NCI-H345 (cell line): ENCODE results near the gene UBXN2A.
"Not testable (repeated sequence)": the region's sequence is repeated elsewhere in the genome, so short reads cannot be mapped to it uniquely, and the experiment has no call there.

Experiments used
- DNase-seq: peaks from one replicate; lab custom pipeline; 2025; lab: John Stamatoyannopoulos, UW

Gene UBXN2A

DNA sequence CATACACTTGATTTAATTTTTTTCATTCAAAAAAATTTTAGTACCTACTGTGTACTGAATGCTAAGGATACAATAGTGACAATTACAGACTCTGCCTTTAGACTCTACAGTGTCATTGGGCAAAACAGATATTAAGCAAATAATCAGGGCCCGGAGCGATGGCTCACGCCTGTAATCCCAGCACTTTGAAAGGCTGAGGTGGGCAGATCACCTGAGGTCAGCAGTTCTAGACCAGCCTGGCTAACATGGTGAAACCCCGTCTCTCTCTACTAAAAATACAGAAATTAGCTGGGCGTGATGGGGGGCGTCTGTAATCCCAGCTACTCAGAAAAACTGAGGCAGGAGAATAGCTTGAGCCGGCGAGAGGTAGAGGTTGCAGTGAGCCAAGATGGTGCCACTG is 1.4 kb downstream of the UBXN2A start:
- DNase-seq, result no peak

DNA sequence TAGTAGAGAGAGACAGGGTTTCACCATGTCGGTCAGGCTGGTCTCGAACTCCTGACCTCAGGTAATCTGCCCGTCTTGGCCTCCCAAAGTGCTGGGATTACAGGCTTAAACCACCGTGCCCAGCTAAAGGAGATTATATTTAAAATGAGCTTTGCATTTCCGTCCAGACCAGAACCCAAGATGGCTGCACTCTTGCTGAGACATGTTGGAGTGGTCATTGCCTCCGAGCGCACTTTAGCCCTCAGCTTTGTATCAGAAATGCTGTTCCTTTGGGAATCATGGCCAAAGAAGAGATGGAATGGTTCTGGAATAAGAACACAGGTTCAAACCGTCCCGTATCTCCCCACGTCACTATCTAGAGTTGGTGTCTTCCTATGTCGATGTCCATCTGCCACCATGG is 3.4 kb downstream of the UBXN2A start:
- DNase-seq, result no peak

DNA sequence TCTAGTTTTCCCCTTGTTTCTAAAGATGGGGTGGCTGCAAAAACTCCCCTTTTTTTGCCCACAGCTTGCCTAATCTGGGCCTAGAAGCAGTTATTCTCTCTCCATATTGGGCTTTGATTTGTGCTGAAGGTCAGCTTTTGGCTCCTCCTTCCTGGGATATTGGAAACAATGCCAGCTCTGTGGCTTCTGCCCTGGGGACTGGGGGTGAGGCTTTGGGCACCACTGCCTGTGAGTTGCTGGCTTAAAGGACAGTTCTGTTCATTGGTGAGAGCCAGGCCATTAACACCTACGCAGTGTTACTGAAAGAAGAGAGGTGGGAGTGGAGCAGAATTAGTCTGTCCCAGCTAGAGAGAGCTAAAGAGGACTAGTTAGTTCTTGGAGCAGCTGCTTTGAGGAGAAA is 4.3 kb downstream of the UBXN2A start:
- DNase-seq, result no peak

DNA sequence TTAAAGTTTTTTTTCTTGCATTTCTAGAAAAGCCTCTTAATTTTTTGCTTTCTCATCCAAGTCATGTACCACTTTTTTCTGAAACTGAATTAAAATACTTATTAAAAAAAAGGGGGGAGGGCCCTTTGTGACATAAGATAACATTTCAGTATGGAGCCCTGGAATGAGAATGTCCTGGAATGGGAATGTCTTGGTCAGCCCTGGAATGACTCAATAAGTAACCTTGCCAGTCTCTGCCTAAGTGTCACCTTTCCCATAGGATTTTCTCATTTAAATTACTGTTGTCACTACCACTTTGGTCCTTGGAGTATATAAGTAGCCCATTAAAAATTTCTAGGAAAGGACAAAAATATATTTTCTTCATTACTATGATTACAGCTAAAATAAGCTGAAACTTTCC is 4.7 kb downstream of the UBXN2A start:
- DNase-seq, result no peak

DNA sequence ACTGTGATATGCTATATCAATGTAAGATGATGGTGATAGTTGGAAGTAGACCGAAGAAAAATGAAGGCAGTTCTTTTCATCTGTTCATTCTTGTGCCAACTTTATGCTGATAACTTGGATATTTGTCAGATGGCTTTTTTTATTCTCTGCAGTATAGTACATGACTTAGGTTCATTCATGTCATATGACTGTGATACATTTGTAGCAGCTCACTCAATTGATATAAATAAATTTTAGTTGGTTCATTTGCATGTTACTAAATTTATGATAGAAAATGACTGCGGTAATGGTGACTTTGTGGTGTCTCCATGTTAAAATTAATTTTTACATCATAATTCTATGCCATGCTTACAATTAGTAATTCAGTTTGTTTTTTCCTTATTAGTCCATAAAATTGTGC is 7.1 kb downstream of the UBXN2A start:
- no peak for DNase-seq

DNA sequence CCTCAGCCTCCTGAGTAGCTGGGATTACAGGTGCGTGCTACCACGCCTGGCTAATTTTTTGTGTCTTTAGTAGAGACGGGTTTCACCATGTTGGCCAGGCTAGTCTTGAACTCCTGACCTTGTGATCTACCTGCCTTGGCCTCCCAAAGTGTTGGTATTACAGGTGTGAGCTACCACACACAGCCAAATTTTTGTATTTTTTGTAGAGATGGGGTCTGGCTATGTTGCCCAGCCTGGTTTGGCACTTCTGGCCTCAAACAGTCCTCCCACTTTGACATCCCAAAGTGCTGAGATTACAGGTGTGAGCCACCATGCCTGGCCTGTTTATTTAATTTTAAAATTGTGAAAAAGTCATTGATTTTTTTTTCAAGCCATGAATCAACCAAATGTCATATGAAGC is 12.3 kb downstream of the UBXN2A start:
- DNase-seq, result not testable (repeated sequence)

DNA sequence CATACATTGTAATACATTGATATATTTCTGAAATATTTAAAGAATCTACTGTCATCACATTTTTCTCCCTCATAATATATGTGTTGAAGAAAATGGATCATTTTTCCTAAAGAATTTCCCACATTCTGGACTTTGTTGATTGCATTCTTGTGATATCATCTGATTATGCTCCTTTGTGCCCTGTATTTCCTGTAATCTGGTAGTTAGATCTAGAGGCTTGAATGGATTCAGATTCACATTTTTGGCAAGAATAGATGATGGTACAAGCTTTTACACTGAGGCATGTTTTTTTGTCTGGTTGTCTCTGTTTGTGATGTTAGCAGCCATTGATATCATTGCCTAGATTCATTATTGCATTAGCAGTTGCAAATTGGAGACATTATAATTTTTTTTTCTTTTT is 13.4 kb downstream of the UBXN2A start:
- DNase-seq, result no peak

DNA sequence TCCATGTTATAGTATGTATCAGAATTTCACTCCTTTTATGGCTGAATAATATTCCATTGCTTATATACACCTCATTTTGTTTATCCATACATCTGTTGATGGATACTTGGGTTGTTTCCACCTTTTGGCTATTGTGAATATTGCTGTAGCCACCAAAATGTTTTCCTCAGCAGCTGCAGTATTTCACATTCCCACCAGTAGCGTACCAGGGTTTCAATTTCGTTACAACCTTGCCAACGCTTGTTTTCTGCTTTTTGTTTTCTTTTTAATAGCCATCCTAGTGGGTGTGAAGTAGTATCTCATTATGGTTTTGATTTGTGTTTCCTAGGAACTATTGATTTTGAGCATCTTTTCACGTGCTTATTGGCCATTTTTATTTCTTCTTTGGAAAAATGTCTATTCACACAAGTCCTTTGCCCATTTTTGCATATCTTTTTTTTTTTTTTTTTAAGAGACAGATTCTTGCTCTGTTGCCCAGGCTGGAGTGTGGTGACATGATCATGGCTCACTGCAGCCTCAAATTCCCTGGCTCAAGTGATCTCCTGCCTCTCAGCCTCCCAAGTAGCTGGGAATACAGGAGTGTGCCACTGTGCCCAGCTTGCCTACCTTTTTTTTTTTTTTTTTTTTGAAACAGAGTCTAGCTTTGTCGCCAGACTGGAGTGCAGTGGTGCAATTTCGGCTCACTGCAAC is 14.2 kb downstream of the UBXN2A start:
- DNase-seq, result no peak

DNA sequence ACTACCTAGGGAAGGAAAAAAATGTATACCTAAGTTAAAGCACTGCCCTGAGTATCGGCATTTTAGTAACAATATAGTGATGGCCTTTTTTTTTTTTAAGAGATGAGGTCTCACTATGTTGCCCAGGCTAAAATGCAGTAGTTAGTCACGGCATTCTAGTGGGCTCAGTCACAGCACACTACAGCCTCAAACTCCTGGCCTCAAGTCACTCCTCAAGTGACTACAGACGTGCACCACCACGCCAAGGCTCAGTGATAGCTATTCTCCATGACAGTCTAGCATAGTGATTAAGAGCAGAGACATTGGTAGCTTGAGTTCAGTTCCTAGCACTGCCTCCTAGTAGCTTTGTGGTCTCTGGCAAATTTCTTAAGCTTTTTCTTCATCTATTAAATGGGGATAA is 27.6 kb downstream of the UBXN2A start:
- DNase-seq, result no peak

DNA sequence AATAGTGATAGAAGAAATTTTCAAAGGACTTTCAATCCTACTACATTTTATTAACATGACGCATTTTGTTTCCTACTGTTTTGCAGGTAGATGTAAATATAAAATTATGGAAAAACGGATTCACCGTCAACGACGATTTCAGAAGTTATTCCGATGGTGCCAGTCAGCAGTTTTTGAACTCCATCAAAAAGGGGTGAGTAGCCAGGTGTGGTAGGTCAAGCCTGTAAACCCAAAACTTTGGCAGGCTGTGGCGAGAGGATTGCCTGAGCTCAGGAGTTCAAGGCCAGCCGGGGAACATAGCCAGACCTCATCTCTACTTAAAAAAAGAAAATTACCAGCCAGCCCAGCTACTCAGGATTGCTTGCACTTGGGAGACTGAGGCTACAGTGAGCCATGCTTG is 36.6 kb downstream of the UBXN2A start:
- no peak for DNase-seq

DNA sequence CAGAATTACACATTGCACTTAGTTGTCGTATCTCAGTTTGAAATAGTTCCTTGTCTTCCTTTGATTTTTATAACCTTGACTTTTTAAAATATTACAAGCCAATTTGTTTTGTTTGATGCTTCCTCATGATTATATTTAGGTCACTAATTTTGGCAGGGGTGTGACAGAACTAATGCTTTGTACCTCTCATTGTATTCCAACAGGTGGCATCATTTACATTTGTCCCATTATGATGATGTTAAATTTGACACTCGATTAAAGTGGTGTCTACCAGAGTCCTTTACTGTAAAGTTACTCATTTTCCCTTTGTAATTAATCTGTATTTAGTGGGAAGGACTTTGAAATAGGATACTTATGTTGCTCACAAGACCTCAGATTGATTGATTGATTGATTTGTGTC is 48.1 kb downstream of the UBXN2A start:
- DNase-seq, result peak; percentile 8

DNA sequence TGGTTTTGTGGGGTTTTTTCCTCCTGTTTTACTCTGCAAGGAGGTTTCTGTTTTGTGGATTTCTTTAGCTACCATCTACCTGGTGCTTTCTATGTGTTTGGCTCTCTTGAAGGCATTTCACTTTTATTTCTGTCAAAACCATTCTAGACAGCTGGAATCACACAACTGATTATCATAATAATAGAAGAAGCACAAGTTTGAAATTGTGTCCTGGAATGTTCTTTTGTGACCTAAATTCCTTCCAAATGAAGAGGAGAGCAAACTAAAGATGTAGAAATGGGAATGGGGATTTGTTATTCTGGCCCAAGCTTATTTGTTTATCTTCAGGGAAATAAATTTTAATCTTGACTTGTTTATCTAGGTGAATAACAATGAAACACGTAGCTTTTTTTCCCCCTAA is 52.7 kb downstream of the UBXN2A start:
- DNase-seq, result no peak

DNA sequence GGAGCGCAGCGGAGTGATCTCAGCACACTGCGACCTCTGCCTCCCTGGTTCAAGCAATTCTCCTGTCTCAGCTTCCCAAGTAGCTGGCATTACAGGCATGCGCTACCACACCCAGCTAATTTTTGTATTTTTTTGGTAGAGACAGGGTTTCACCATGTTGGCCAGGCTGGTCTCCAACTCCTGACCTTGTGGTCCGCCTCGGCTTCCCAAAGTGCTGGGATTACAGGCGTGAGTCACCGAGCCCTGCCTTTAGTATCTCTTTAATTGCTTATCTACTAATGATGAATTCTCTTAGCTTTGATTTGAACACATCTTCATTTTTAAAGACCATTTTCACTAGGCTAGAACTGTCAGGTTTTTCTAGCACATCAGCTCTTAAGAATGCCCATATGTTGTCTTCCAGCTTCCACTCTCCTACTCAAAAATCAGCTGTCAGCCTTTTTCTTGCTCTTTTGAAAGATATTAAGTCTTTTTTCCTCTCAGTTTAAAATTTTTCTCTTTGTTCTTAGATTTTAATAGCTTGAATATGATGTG is 53.5 kb downstream of the UBXN2A start:
- no peak for DNase-seq

DNA sequence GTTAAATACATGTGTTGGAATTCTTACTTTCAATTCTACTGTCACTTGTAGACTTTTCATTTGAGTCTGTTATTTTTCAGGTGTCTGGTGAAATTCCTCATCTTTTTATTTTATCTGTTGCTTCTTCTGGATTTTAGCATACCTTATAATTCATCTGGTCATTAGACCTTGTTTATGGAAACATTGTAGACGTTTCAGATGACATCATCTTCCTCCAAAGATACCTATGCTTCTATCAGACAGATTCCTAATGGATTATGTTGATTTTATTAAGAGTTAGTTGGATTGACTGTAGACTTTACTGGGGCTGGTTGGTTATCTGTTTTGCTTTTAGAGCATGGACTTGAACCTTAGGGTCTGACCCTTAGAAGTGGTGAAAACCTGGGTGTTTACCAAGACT is 54.3 kb downstream of the UBXN2A start:
- DNase-seq, result no peak

DNA sequence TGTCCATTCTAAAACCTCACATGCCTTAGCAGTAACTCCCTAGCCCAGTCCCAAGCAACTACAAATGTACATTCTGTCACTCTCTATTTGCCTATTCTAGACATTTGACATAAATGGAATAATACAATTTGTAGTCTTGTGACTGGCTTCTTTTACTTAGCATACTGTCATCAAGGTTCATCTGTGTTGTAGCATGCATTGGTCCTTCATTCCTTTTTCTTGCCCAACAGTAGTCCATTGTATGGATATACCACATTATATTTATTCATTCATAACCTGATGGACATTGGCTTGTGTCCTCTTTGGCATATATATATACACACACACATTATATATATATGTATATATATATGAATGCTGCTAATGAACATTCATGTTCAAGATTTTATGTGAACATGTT is 67.4 kb downstream of the UBXN2A start:
- DNase-seq, result no peak

DNA sequence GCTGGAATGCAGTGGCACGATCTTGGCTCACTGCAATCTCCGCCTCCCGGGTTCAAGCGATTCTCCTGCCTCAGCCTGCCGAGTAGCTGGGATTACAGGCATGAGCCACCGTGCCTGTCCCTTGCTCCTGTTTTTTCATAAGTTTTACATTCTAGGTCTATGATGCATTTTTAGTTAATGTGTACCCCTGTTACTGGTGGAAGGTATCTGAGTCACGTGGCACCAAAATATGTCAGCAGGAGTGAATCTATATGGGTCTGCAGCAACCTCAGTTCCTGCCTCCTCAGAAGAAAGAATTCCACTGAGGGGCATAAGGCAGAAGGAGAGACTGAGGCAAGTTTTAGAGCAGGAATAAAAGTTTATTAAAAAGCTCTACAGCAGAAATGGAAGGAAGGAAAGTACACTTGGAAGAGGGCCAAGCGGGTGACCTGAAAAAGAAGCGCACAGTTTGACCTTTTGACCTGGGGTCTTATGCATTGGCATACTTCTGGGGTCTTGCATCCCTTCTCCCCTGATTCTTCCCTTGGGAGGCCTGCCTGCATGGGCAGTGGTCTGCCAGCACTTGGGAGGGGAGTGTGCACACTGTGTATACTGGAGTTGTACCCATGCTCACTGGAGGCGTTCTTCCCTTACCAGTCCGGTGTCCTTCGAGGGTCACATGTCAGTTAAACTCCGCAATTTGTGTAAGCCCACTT is 68.6 kb downstream of the UBXN2A start:
- no peak for DNase-seq

DNA sequence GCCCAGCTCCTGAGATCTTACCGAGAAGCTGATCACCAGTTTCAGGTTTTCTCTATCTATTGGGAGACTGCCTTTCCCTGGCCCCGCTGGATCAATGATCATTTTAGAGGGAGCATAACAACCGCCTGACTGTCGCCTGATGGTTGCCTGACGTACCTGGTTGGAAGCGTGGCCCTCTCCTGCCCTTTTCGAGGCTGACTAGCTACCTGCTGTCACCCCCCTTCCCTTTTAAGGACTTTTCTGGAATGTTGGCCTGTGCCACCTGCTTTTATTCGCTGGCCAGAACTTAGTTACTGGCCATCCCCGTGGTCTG is 69.1 kb downstream of the UBXN2A start:
- DNase-seq, result no peak

DNA sequence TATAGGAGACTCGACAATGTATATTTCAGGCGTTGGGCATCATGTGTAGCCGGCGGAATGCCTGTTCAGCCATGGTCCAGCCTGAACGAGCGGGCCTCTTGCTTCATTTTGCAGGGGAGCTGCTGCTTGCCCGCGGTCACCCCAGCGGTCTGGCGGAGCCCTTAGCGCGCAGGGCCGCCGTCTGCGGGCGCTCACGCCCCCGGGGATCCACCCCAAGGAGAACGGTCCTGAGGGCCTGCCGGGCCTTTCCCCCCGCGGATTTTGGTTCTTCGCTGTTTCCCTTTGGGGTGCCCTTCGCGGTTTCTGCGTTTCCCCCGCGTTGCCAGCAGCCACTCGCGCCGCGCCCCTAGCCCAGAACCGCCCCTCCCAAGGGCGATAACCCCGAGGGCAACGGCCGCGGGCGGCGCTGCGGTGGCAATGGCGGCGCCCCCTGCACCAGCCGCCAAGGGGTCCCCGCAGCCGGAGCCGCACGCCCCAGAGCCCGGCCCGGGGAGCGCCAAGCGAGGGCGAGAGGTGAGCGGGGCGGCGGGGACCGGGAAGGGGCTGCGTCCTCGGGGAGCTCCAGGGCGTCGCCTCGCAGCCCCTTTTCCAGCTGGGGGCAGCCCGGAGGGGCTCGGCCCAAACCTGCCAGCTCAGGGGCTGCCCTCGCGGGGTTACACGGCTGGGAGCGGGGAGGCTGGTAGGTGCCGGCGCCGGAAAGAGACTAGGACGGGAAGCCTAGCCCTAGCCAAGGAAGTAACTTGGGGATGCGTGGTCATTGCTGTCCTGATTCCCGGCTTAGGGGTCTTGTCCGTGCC is 69.6 kb downstream of the UBXN2A start, which contains the start of gene MFSD2B:
TSS of gene MFSD2B (plus strand) at position 406 of the 797 bp plus-strand sequence. CDS start at position 418, 12 bp downstream.
- DNase-seq, result no peak

DNA sequence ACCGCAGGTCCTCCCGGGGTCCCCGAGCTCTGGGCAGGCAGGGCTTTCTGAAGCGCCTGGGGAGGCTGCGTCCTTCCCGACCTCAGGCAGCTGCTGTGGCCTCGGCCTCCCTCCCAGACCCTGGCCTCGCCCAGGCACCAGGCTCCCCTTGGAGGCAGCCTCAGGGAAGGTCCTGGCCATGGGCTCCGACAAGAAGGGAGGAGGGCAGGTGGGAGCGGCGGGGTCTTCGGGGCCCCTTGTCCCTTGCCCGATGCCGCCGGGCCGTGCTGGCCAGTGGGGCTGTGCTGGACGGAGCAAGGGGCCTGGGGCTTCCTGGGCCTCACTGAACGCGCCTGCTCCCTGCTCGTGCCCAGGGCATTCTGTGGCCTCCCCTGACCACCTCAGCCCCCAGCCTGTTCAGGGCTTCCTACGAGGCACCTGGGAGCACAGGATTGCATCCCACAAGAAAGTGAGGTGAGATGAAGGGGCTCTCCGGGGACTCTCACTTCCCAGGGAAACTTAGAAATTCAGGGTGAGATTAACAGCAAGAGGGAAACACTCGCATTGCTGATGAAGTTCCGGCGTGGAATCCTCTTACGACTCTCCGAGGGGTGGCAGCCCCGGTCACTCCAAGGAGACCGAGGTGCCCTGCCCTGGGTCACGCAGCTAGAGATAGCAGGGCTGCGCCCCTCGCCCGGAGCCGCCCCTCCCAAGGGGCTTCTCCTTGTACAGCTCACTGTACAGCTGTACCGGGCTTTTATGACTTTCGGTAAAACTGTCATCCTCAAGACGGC is 70.4 kb downstream of the UBXN2A start:
- DNase-seq, result no peak

DNA sequence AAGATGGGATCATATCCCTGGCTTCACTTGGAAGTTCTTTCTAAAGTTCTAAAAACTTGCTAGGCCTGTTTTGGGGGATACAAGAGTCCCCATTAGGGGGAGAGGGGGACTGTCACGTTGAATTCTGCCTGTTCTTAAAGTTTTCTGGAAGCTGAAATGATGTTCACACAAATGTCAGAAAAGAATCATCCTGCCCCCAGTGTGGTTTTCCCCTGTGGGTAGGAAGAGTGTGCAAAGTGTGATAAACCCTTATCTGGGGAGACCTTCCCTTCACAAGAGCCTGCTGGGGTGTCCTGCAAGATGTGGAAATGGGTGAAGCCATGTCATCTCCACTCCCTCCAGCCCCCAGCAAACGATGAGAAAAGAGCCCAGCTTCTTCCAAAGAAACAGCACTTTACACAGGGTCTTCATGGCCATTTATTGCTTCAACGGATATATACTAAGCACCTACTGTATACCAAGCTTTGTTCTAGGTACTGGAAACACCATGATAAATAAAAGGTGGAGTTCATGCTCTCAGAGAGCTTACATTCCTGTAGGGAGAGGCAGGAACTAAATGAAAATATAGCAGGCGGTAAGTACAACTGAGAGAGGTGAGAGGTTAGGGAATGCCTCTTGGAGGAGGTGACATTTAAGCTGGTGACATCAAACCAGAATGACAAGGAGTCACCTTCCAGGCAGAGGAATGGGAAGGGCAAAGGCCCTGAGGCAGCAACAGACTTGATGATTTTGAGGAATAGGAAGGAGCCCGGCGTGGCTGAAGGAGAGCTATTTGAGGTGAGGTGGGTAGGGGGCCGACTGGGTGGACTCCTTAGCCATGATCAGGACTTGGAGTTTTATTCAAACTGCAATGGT is 71.2 kb downstream of the UBXN2A start:
- DNase-seq, result no peak

DNA sequence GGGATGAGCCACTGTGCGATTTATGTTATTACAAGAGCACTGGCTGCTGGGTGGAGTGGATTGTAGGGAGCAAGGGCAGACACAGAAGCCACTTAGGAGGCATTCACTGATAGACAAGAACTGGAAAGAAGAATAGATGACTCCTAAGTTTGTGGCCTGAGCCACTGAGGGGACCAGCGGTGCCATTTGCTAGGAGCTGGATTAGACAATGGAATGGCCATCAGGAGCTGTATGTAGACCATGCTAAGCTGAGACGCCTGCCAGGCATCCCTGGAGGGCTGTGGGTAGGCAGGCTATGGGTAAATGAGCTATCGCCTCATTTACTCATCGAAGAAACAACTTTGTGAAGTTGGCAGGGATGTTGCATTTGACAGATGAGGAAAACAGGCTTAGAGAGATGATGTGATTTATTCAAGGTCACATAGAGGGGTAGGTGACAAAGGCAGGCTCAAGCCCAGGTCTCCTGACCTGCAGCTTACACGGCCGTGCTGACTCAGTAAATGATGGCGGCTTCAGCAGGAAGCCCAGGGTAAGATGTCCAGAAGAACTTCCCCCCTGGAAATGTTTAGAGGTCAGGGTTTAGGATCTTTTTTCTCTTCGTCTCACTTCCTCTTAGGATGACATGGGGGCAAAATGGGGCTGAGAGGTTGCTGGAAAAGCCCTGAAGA is 72.4 kb downstream of the UBXN2A start:
- no peak for DNase-seq
